Ascending aorta (tissue), 2 donors: Measurements from ENCODE around the gene SDK1. TPM values are rescaled to one million over a fixed set of nuclear protein-coding genes. Genes with fewer than 3 reads are reported as not detected.

Experiments used
- DNase-seq, 2 donors: peaks; one replicate each; pipeline ENCODE4 v3.0.0-alpha.2; 2019; ENCODE audit warnings: low spot score in 2 of 2
- H3K27ac ChIP-seq, 2 donors: fragments of 200-600 bp; sonication (generic); one replicate each; pipeline ENCODE4 v1.5.1; 2016 to 2017; ENCODE audit warnings: mild to moderate bottlenecking in 1 of 2
- H3K27me3 ChIP-seq: fragments of 200-600 bp; sonication (generic); one replicate; pipeline ENCODE4 v1.5.1; 2017
- H3K36me3 ChIP-seq, 2 donors: fragments of 200-600 bp; sonication (generic); one replicate each; pipeline ENCODE4 v1.5.1; 2016
- H3K4me1 ChIP-seq, 2 donors: fragments of 200-600 bp; sonication (generic); one replicate each; pipeline ENCODE4 v1.5.1; 2016 to 2017; ENCODE audit warnings: mild to moderate bottlenecking in 1 of 2
- H3K4me3 ChIP-seq, 2 donors: fragments of 200-600 bp; sonication (generic); one replicate each; pipeline ENCODE4 v1.5.1; 2016 to 2017; ENCODE audit warnings: mild to moderate bottlenecking in 1 of 2
- H3K9me3 ChIP-seq, 2 donors: fragments of 200-600 bp; sonication (generic); one replicate each; pipeline ENCODE4 v1.5.1; 2016
- intact Hi-C: fragments of 100-400 bp; cut with DNase I; formaldehyde crosslinking; loops from one replicate; pipeline ENCODE4 v1.15.1; 2023
- total RNA-seq: library from RNA; depleted of rRNA; stranded (reverse); fragments of >200 nt; gene quantifications from one replicate; pipeline ENCODE4 v1.1.0, GENCODE V29; 2016
- TF ChIP-seq, protein P1 (sequence below), 3 experiments: fragments of 200-600 bp in 2 of 3; fragments of 450-650 bp in 1 of 3; sonication (generic) in 2 of 3; IDR thresholded peaks; one replicate each; pipeline ENCODE4 v1.5.1; 2016 to 2019; ENCODE audit warnings: antibody characterized with exemption in 3 of 3, mild to moderate bottlenecking in 1 of 3, moderate library complexity in 1 of 3

Gene SDK1
- total RNA-seq, 1 donor from 2014 or later = 13.3 TPM

DNA sequence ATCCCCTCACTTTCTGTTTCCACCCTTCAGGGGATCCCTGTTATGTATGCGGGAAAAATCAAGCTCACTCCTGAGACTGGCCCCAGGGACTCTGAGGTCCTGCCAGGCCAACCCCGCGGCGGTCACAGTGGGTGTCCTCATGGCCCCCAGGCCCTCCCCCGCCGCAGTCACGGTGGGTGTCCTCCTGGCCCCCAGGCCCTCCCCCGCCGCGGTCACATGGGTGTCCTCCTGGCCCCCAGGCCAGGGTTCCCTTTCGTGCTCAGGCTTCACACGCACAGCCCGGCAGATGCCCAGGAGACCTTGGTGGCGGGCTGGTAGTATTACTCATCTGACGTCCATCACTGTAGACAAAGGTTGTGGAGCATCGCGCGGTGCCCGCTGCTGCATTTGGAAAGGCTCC lies 890.0 kb downstream of the SDK1 start:
- Histone ChIP-seq H3K36me3 (no peaks in the 10 kb centered on the region), H3K9me3 (no peaks in the 10 kb centered on the region), H3K4me1 (peaks cover 0 to 3% of the 10 kb centered on the region in 2 donors), H3K27ac (no peak overlapping the region), H3K27me3 (no peaks in the 10 kb centered on the region), H3K4me3 (no peak overlapping the region)
- intact Hi-C loops = no loop called here
- no peak for DNase-seq
- TF ChIP-seq, protein P1, sequence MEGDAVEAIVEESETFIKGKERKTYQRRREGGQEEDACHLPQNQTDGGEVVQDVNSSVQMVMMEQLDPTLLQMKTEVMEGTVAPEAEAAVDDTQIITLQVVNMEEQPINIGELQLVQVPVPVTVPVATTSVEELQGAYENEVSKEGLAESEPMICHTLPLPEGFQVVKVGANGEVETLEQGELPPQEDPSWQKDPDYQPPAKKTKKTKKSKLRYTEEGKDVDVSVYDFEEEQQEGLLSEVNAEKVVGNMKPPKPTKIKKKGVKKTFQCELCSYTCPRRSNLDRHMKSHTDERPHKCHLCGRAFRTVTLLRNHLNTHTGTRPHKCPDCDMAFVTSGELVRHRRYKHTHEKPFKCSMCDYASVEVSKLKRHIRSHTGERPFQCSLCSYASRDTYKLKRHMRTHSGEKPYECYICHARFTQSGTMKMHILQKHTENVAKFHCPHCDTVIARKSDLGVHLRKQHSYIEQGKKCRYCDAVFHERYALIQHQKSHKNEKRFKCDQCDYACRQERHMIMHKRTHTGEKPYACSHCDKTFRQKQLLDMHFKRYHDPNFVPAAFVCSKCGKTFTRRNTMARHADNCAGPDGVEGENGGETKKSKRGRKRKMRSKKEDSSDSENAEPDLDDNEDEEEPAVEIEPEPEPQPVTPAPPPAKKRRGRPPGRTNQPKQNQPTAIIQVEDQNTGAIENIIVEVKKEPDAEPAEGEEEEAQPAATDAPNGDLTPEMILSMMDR (IDR thresholded peaks at IDR 0.05) = no peak

DNA sequence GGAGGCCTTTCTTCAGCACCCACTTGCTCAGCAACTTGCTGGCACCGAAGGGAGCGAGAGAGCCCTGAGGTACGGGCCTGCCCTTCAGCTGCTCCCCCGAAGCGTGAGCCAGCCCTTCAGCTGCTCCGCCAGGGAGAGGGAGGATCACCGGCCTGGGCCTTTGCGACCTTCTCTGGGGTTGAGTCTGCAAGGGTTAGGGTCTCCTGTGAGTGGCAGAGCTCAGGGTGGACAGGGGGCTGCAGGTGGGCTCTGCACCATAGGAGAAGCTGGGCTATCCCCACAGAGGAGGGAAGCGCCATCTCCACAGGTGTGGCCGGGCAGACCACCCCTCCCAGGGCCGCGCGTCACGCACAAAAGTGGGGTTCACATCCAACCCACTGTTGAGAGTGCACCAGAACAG lies 890.5 kb downstream of the SDK1 start:
- H3K4me3 ChIP-seq = no peak overlapping the region
- intact Hi-C loops = no loop called here
- no peak overlapping the region for H3K27ac ChIP-seq
- no peaks in the 10 kb centered on the region for H3K9me3 ChIP-seq
- no peaks in the 10 kb centered on the region for H3K27me3 ChIP-seq
- DNase-seq = no peak
- TF ChIP-seq, protein P1 (IDR thresholded peaks at IDR 0.05) = no peak
- no peaks in the 10 kb centered on the region for H3K36me3 ChIP-seq
- peaks cover 0 to 3% of the 10 kb centered on the region in 2 donors for H3K4me1 ChIP-seq

DNA sequence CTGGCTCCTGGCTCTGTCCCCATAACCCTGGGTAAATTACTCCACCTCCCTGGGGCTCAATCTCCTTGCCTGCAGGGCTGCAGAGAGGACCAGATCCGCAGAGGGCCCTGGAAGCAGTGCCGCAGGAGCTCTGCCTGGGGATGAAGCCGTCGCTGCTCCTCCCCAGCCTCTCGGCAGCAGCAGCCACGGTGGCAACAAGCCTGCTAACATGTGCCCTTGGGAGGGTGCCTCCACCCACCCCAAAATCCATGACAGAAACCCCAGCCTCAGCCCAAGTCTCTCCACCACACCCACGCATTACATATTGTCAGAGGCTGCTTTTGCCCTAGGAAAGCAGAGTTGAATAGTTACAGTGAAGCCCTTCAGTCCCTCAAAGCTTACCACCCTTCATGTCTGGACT lies 894.6 kb downstream of the SDK1 start:
- Histone ChIP-seq H3K4me1 (no peaks in the 10 kb centered on the region), H3K27me3 (no peaks in the 10 kb centered on the region), H3K36me3 (no peaks in the 10 kb centered on the region), H3K27ac (no peak overlapping the region), H3K9me3 (no peaks in the 10 kb centered on the region), H3K4me3 (no peak overlapping the region)
- intact Hi-C loops = no loop called here
- DNase-seq = no peak
- TF ChIP-seq, protein P1 (IDR thresholded peaks at IDR 0.05) = no peak

DNA sequence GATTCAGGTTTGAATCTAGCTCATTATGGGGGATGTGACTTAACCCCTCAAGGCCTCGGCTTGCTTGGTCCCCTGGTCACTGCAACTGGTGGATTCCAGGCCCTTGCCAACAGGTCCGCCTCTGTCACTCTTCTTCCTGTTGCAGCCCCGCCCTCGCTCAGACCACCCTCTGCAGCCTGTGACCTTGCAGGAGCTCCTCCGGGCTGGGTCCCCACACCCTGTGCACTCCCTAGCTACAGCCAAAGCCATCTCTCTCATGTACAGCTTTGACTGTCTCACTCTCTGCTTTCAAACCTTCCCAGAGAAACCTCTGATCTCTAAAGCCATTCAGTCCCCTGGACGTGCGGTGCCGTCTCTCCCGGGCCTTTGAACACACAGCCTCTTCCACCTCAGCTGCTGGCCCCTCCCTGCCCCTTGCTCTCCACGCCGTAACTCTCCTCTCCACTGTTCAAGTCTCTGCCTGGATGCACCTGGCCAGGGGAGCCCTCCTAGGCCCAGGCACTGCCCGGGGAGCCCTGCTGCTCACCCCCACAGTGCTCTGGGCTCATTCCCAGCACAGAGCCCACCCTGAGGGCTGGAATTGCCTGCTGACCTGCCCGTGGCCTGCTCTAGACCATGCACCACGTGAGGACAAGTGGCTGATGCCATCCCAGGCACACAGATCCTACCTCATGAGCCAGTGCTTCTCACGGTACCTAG lies 895.2 kb downstream of the SDK1 start:
- Histone ChIP-seq H3K27ac (no peak overlapping the region), H3K4me3 (no peak overlapping the region), H3K9me3 (no peaks in the 10 kb centered on the region), H3K4me1 (no peaks in the 10 kb centered on the region), H3K27me3 (no peaks in the 10 kb centered on the region), H3K36me3 (no peaks in the 10 kb centered on the region)
- DNase-seq = no peak
- TF ChIP-seq, protein P1 (IDR thresholded peaks at IDR 0.05) = no peak
- intact Hi-C loops = no loop called here

DNA sequence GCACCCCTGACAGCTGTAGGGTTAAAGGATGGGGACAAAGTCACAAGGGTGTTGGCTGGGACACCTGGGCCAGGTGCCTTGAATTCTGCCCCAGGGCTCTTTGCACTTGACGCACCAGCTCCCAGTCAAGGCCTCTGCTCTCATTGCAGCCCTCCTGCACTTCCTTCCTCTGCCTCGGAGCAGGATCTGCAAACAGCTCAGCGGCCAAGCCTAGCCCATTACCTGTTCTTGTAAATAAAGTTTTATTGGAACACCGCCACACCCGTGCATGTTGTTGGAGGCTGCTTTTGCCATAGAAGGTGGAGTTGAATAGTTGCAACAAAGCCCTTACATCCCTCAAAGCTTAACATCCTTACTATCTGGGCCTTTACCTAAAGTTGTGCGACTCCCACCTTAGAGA lies 897.2 kb downstream of the SDK1 start:
- intact Hi-C loops = no loop called here
- no peaks in the 10 kb centered on the region for H3K4me1 ChIP-seq
- no peaks in the 10 kb centered on the region for H3K9me3 ChIP-seq
- H3K27me3 ChIP-seq = no peaks in the 10 kb centered on the region
- DNase-seq = no peak
- no peak overlapping the region for H3K4me3 ChIP-seq
- no peak overlapping the region for H3K27ac ChIP-seq
- H3K36me3 ChIP-seq = no peaks in the 10 kb centered on the region
- TF ChIP-seq, protein P1 (IDR thresholded peaks at IDR 0.05) = no peak
